Loucy (cell line): ENCODE measurements around the gene LLGL2.

Experiments
- H2AFZ ChIP-seq: fragments of 200-600 bp; sonication (generic); 2 replicates; pipeline ENCODE4 v1.6.0; 2016; ENCODE audit warnings: antibody characterized with exemption, mild to moderate bottlenecking, low read length, moderate library complexity
- H3F3A ChIP-seq: fragments of 200-600 bp; 2 replicates; pipeline ENCODE4 v1.6.0; 2016; ENCODE audit warnings: antibody characterized with exemption, low read depth, mild to moderate bottlenecking
- H3K27me3 ChIP-seq: fragments of 200-600 bp; sonication (generic); 2 replicates; pipeline ENCODE4 v1.6.1; 2014; ENCODE audit warnings: low read length, mild to moderate bottlenecking; ENCODE audit not compliant: insufficient read depth, poor library complexity, severe bottlenecking
- H3K36me3 ChIP-seq: fragments of 200-600 bp; sonication (generic); 2 replicates; pipeline ENCODE4 v1.6.1; 2016; ENCODE audit warnings: low read length; ENCODE audit not compliant: insufficient read depth
- H3K4me1 ChIP-seq: fragments of 200-600 bp; sonication (generic); 2 replicates; pipeline ENCODE4 v1.5.1; 2014; ENCODE audit warnings: low read length, mild to moderate bottlenecking; ENCODE audit not compliant: insufficient read depth, poor library complexity, severe bottlenecking
- H3K4me2 ChIP-seq: fragments of 200-600 bp; sonication (generic); 2 replicates; pipeline ENCODE4 v1.6.0; 2014; ENCODE audit warnings: antibody characterized with exemption, low read length, low read depth, mild to moderate bottlenecking; ENCODE audit not compliant: poor library complexity, severe bottlenecking
- H3K4me3 ChIP-seq: fragments of 200-600 bp; sonication (generic); 2 replicates; pipeline ENCODE4 v1.5.1; 2014; ENCODE audit warnings: low read length, mild to moderate bottlenecking, mixed read lengths; ENCODE audit not compliant: poor library complexity, severe bottlenecking
- H3K79me2 ChIP-seq: fragments of 200-600 bp; sonication (generic); 2 replicates; pipeline ENCODE4 v1.6.1; 2014; ENCODE audit warnings: low read length; ENCODE audit not compliant: insufficient read depth
- H3K9ac ChIP-seq: fragments of 200-600 bp; sonication (generic); 2 replicates; pipeline ENCODE4 v1.6.0; 2014; ENCODE audit warnings: mild to moderate bottlenecking, low read depth, low read length, moderate library complexity; ENCODE audit not compliant: poor library complexity, severe bottlenecking
- H3K9me2 ChIP-seq: fragments of 200-600 bp; sonication (generic); replicated peaks from 2 replicates; pipeline ENCODE4 v1.6.1; 2016; ENCODE audit warnings: low read depth, low read length, mixed read lengths
- H3K9me3 ChIP-seq: fragments of 200-600 bp; sonication (generic); 2 replicates; pipeline ENCODE4 v1.6.1; 2014; ENCODE audit warnings: mild to moderate bottlenecking, antibody characterized with exemption, low read length, low read depth; ENCODE audit not compliant: insufficient read depth
- H4K20me1 ChIP-seq: fragments of 200-600 bp; sonication (generic); 2 replicates; pipeline ENCODE4 v1.6.0; 2014; ENCODE audit warnings: antibody characterized with exemption, low read length, mild to moderate bottlenecking; ENCODE audit not compliant: insufficient read depth, poor library complexity, severe bottlenecking
- CTCF ChIP-seq: fragments of 200-600 bp; sonication (generic); conservative IDR thresholded peaks from 2 replicates; pipeline ENCODE4 v1.5.1; 2014; ENCODE audit warnings: mild to moderate bottlenecking, antibody characterized with exemption, low read length
- EZH2phosphoT487 ChIP-seq: fragments of 200-600 bp; IDR thresholded peaks from 2 replicates; pipeline ENCODE4 v1.6.1; 2018; ENCODE audit warnings: antibody characterized with exemption, mild to moderate bottlenecking, moderate library complexity, borderline replicate concordance

Gene LLGL2

GRCh38 chr17:75542229-75542628 lies 16.7 kb downstream of the LLGL2 start:
- Histone ChIP-seq H3K4me2 (no peak overlapping the region), H3K9ac (no peak overlapping the region), H3K9me2 (no peaks in the 10 kb centered on the region), H3K4me1 (no peaks in the 10 kb centered on the region), H3F3A (no peaks in the 10 kb centered on the region), H3K9me3 (no peaks in the 10 kb centered on the region), H3K27me3 (no peaks in the 10 kb centered on the region), H4K20me1 (no peaks in the 10 kb centered on the region), H3K4me3 (no peak overlapping the region), H3K79me2 (no peaks in the 10 kb centered on the region), H2AFZ (no peak overlapping the region), H3K36me3 (no peaks in the 10 kb centered on the region)
- no peak for TF ChIP-seq EZH2phosphoT487
- TF ChIP-seq CTCF: no peak

GRCh38 chr17:75542728-75543336 lies 17.3 kb downstream of the LLGL2 start:
- Histone ChIP-seq H3F3A (no peaks in the 10 kb centered on the region), H3K36me3 (no peaks in the 10 kb centered on the region), H3K27me3 (no peaks in the 10 kb centered on the region), H3K9ac (no peak overlapping the region), H3K4me1 (no peaks in the 10 kb centered on the region), H2AFZ (no peak overlapping the region), H3K4me3 (no peak overlapping the region), H3K79me2 (no peaks in the 10 kb centered on the region), H4K20me1 (no peaks in the 10 kb centered on the region), H3K9me2 (no peaks in the 10 kb centered on the region), H3K4me2 (no peak overlapping the region), H3K9me3 (no peaks in the 10 kb centered on the region)
- TF ChIP-seq EZH2phosphoT487 (no peak), CTCF (no peak)

- Histone ChIP-seq H3K9me3 (no peaks in the 10 kb centered on the region), H3K79me2 (no peaks in the 10 kb centered on the region), H2AFZ (no peak overlapping the region), H3K9ac (no peak overlapping the region), H3K4me2 (no peak overlapping the region), H4K20me1 (no peaks in the 10 kb centered on the region), H3K27me3 (no peaks in the 10 kb centered on the region), H3F3A (no peaks in the 10 kb centered on the region), H3K4me3 (no peak overlapping the region), H3K9me2 (no peaks in the 10 kb centered on the region), H3K4me1 (no peaks in the 10 kb centered on the region), H3K36me3 (no peaks in the 10 kb centered on the region)
- no peak for TF ChIP-seq EZH2phosphoT487
- no peak for TF ChIP-seq CTCF
Measured at GRCh38 chr17:75544250-75544649, 18.8 kb downstream of the LLGL2 start.
